Neural cell (in vitro differentiated cells): Measurements from ENCODE around the gene RPE65. TPM values are rescaled to one million over a fixed set of nuclear protein-coding genes. Genes with fewer than 3 reads are reported as not detected.
A peak's percentile ranks its signal among the peaks of the same experiment; 100 is the strongest.

Experiments
- H2AFZ ChIP-seq: fragments of 200-600, 300-800 bp; sonication (generic), shearing (Covaris generic); 2 replicates; pipeline ENCODE4 v1.6.0; 2014; ENCODE audit warnings: low read depth, mild to moderate bottlenecking, antibody characterized with exemption, low read length, moderate library complexity
- H3F3A ChIP-seq: fragments of 200-600 bp; shearing (Covaris generic); 2 replicates; pipeline ENCODE4 v1.6.1; 2016; ENCODE audit warnings: mild to moderate bottlenecking, moderate library complexity, mixed read lengths, antibody characterized with exemption, low read length; ENCODE audit not compliant: insufficient read depth, poor library complexity, severe bottlenecking
- H3K27ac ChIP-seq: fragments of 200-600, 300-800 bp; sonication (generic), shearing (Covaris generic); 2 replicates; pipeline ENCODE4 v1.5.1; 2014; ENCODE audit warnings: mild to moderate bottlenecking, low read length, moderate library complexity
- H3K27me3 ChIP-seq: fragments of 300-800, 200-600 bp; sonication (generic), shearing (Covaris generic); 2 replicates; pipeline ENCODE4 v1.6.0; 2014; ENCODE audit warnings: mild to moderate bottlenecking, low read depth, low read length, moderate library complexity; ENCODE audit not compliant: insufficient read depth
- H3K36me3 ChIP-seq: fragments of 300-800, 200-600 bp; sonication (generic), shearing (Covaris generic); 2 replicates; pipeline ENCODE4 v1.5.1; 2014; ENCODE audit warnings: mild to moderate bottlenecking, antibody characterized with exemption, low read length, moderate library complexity; ENCODE audit not compliant: insufficient read depth
- H3K4me2 ChIP-seq: fragments of 300-800, 200-600 bp; sonication (generic), shearing (Covaris generic); 2 replicates; pipeline ENCODE4 v1.6.0; 2014; ENCODE audit warnings: mild to moderate bottlenecking, low read length
- H3K4me3 ChIP-seq: fragments of 300-800, 200-600 bp; sonication (generic), shearing (Covaris generic); 2 replicates; pipeline ENCODE4 v1.5.1; 2014; ENCODE audit warnings: mild to moderate bottlenecking, low read length, moderate library complexity
- H3K79me2 ChIP-seq: fragments of 200-600 bp; shearing (Covaris generic); replicated peaks from 2 replicates; pipeline ENCODE4 v1.6.0; 2014; ENCODE audit warnings: mild to moderate bottlenecking, low read length, moderate library complexity; ENCODE audit not compliant: insufficient read depth
- H3K9ac ChIP-seq: fragments of 300-800, 200-600 bp; sonication (generic), shearing (Covaris generic); 2 replicates; pipeline ENCODE4 v1.6.1; 2016; ENCODE audit warnings: mild to moderate bottlenecking, low read length, mixed read lengths
- H3K9me2 ChIP-seq: fragments of 200-600 bp; shearing (Covaris generic); 2 replicates; pipeline ENCODE4 v1.6.1; 2016; ENCODE audit warnings: mild to moderate bottlenecking, low read length, mixed read lengths; ENCODE audit not compliant: insufficient read depth
- H3K9me3 ChIP-seq: fragments of 200-600, 300-800 bp; sonication (generic), shearing (Covaris generic); 2 replicates; pipeline ENCODE4 v1.6.1; 2016; ENCODE audit warnings: mild to moderate bottlenecking, mixed run types, low read length, moderate library complexity, mixed read lengths
- H4K20me1 ChIP-seq: fragments of 200-600 bp; shearing (Covaris generic); 2 replicates; pipeline ENCODE4 v1.6.1; 2016; ENCODE audit warnings: mild to moderate bottlenecking, mixed run types; ENCODE audit not compliant: insufficient read depth
- EP300 ChIP-seq: fragments of 450-650 bp; conservative IDR thresholded peaks from 2 replicates; pipeline ENCODE4 v1.6.1; 2014; ENCODE audit warnings: antibody characterized with exemption, mild to moderate bottlenecking, moderate library complexity; ENCODE audit not compliant: poor library complexity, severe bottlenecking
- EZH2 ChIP-seq: fragments of 200-600, 300-800 bp; shearing (Covaris generic), sonication (generic); IDR thresholded peaks from 2 replicates; pipeline ENCODE4 v1.6.1; 2014; ENCODE audit warnings: antibody characterized with exemption, low read length, borderline replicate concordance, mild to moderate bottlenecking; ENCODE audit not compliant: insufficient read depth, poor library complexity, severe bottlenecking
- MXI1 ChIP-seq: fragments of 450-650 bp; conservative IDR thresholded peaks from 2 replicates; pipeline ENCODE4 v1.6.1; 2014; ENCODE audit warnings: antibody characterized with exemption, mild to moderate bottlenecking; ENCODE audit not compliant: poor library complexity, severe bottlenecking
- POLR2AphosphoS5 ChIP-seq: IDR thresholded peaks from 2 replicates; pipeline ENCODE4 v1.6.1; 2012
- RAD21 ChIP-seq: fragments of 450-650 bp; conservative IDR thresholded peaks from 2 replicates; pipeline ENCODE4 v1.6.1; 2014; ENCODE audit warnings: antibody characterized with exemption, mild to moderate bottlenecking, moderate library complexity
- SMC3 ChIP-seq: fragments of 450-650 bp; conservative IDR thresholded peaks from 2 replicates; pipeline ENCODE4 v1.6.1; 2014; ENCODE audit warnings: antibody characterized with exemption, mild to moderate bottlenecking, moderate library complexity; ENCODE audit not compliant: poor library complexity
- TAF1 ChIP-seq: IDR thresholded peaks from 2 replicates; pipeline ENCODE4 v1.6.1; 2012; ENCODE audit warnings: low read depth
- polyA plus RNA-seq: library from polyadenylated mRNA; depleted of rRNA; stranded (reverse); fragments of >200 nt; gene quantifications from 2 replicates; pipeline ENCODE4 v1.2.3, GENCODE V29; 2014
- TF ChIP-seq, protein P1 (sequence below): fragments of 450-650 bp; IDR thresholded peaks from 2 replicates; pipeline ENCODE4 v1.5.1; 2014; ENCODE audit warnings: antibody characterized with exemption, mild to moderate bottlenecking, moderate library complexity; ENCODE audit not compliant: poor library complexity, severe bottlenecking
- TF ChIP-seq, protein P2 (sequence below): IDR thresholded peaks from 2 replicates; pipeline ENCODE4 v1.6.1; 2012; ENCODE audit warnings: borderline replicate concordance

Gene RPE65
- polyA plus RNA-seq, 1 donor from 2014 or later, result not detected

GRCh38 chr1:68459091-68459490 is 9.3 kb upstream of the RPE65 start:
- Histone ChIP-seq H3K9me3 (no peaks in the 10 kb centered on the region), H3K36me3 (no peaks in the 10 kb centered on the region), H3F3A (no peaks in the 10 kb centered on the region), H3K9me2 (no peaks in the 10 kb centered on the region), H3K4me2 (no peak overlapping the region), H4K20me1 (no peaks in the 10 kb centered on the region), H3K27ac (no peak overlapping the region), H3K27me3 (no peaks in the 10 kb centered on the region), H3K79me2 (no peaks in the 10 kb centered on the region), H3K4me3 (no peak overlapping the region), H3K9ac (peak overlapping the region; percentile 4), H2AFZ (no peak overlapping the region)
- TF ChIP-seq EP300, result no peak
- no peak for TF ChIP-seq POLR2AphosphoS5

GRCh38 chr1:68456202-68456601 is 6.4 kb upstream of the RPE65 start:
- TF ChIP-seq RAD21, result no peak
- no peak for TF ChIP-seq SMC3
- no peak for TF ChIP-seq EZH2
- no peak for TF ChIP-seq MXI1
- TF ChIP-seq, protein P1, sequence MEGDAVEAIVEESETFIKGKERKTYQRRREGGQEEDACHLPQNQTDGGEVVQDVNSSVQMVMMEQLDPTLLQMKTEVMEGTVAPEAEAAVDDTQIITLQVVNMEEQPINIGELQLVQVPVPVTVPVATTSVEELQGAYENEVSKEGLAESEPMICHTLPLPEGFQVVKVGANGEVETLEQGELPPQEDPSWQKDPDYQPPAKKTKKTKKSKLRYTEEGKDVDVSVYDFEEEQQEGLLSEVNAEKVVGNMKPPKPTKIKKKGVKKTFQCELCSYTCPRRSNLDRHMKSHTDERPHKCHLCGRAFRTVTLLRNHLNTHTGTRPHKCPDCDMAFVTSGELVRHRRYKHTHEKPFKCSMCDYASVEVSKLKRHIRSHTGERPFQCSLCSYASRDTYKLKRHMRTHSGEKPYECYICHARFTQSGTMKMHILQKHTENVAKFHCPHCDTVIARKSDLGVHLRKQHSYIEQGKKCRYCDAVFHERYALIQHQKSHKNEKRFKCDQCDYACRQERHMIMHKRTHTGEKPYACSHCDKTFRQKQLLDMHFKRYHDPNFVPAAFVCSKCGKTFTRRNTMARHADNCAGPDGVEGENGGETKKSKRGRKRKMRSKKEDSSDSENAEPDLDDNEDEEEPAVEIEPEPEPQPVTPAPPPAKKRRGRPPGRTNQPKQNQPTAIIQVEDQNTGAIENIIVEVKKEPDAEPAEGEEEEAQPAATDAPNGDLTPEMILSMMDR, result no peak
- TF ChIP-seq, protein P2, sequence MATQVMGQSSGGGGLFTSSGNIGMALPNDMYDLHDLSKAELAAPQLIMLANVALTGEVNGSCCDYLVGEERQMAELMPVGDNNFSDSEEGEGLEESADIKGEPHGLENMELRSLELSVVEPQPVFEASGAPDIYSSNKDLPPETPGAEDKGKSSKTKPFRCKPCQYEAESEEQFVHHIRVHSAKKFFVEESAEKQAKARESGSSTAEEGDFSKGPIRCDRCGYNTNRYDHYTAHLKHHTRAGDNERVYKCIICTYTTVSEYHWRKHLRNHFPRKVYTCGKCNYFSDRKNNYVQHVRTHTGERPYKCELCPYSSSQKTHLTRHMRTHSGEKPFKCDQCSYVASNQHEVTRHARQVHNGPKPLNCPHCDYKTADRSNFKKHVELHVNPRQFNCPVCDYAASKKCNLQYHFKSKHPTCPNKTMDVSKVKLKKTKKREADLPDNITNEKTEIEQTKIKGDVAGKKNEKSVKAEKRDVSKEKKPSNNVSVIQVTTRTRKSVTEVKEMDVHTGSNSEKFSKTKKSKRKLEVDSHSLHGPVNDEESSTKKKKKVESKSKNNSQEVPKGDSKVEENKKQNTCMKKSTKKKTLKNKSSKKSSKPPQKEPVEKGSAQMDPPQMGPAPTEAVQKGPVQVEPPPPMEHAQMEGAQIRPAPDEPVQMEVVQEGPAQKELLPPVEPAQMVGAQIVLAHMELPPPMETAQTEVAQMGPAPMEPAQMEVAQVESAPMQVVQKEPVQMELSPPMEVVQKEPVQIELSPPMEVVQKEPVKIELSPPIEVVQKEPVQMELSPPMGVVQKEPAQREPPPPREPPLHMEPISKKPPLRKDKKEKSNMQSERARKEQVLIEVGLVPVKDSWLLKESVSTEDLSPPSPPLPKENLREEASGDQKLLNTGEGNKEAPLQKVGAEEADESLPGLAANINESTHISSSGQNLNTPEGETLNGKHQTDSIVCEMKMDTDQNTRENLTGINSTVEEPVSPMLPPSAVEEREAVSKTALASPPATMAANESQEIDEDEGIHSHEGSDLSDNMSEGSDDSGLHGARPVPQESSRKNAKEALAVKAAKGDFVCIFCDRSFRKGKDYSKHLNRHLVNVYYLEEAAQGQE, result no peak
- TF ChIP-seq POLR2AphosphoS5, result no peak
- no peak for TF ChIP-seq EP300
- TF ChIP-seq TAF1, result no peak
- H3F3A ChIP-seq, result no peaks in the 10 kb centered on the region
- no peaks in the 10 kb centered on the region for H3K9me3 ChIP-seq

GRCh38 chr1:68454534-68454933 is 4.8 kb upstream of the RPE65 start:
- no peaks in the 10 kb centered on the region for H3K9me3 ChIP-seq
- no peak overlapping the region for H3K27ac ChIP-seq

More at GRCh38 chr1:68456202-68456601, 6.4 kb upstream of the RPE65 start:
- H3K79me2 ChIP-seq, result no peaks in the 10 kb centered on the region
- no peak overlapping the region for H3K9ac ChIP-seq
- no peak overlapping the region for H2AFZ ChIP-seq
- H3K36me3 ChIP-seq, result no peaks in the 10 kb centered on the region
- no peaks in the 10 kb centered on the region for H3K27me3 ChIP-seq
- H3K9me2 ChIP-seq, result no peaks in the 10 kb centered on the region
- no peak overlapping the region for H3K4me3 ChIP-seq
- no peak overlapping the region for H3K4me2 ChIP-seq
- H4K20me1 ChIP-seq, result no peaks in the 10 kb centered on the region
- no peak overlapping the region for H3K27ac ChIP-seq

More at GRCh38 chr1:68454534-68454933, 4.8 kb upstream of the RPE65 start:
- Histone ChIP-seq H3K4me3 (no peak overlapping the region), H3K4me2 (no peak overlapping the region), H3K79me2 (no peaks in the 10 kb centered on the region), H2AFZ (no peak overlapping the region), H3F3A (no peaks in the 10 kb centered on the region), H3K27me3 (no peaks in the 10 kb centered on the region), H4K20me1 (no peaks in the 10 kb centered on the region), H3K9ac (no peak overlapping the region), H3K9me2 (no peaks in the 10 kb centered on the region), H3K36me3 (no peaks in the 10 kb centered on the region)
- TF ChIP-seq, protein P1, result no peak
- TF ChIP-seq MXI1 (no peak), EP300 (no peak), POLR2AphosphoS5 (no peak), EZH2 (no peak)
- TF ChIP-seq, protein P2, result no peak
